ENCODE results near the gene MYH3. TPM values are rescaled to one million over a fixed set of nuclear protein-coding genes. Genes with fewer than 3 reads are reported as not detected.

MYH3 gene
- total RNA-seq, 4 donors from 2014 or later: 3.3 to 5.4 (median 3.5) TPM

- intact Hi-C loops (cut with DNase I): no loop called here
- TF ChIP-seq POLR2A (IDR thresholded peaks at IDR 0.05): no peak
- no peak for TF ChIP-seq CTCF (IDR thresholded peaks at IDR 0.05)
- no peaks in the 10 kb centered on the region for H3K9me3 ChIP-seq
- H3K27ac ChIP-seq: no peak overlapping the region
- 84 to 86% methylated on average over 8 of the region's 8 CpGs for WGBS, 2 donors
- H3K4me3 ChIP-seq (replicated peaks in 1 of 3): no peak overlapping the region
- H3K27me3 ChIP-seq: peaks cover 4% of the 10 kb centered on the region
- H3K36me3 ChIP-seq: no peaks in the 10 kb centered on the region
- DNase-seq: no peak
- no peaks in the 10 kb centered on the region for H3K4me1 ChIP-seq
Observed at GRCh38 chr17:10604521-10604920, 52.6 kb downstream of the MYH3 start.

GRCh38 chr17:10603931-10604330 lies 53.2 kb downstream of the MYH3 start:
- intact Hi-C loops (cut with DNase I): no loop called here

GRCh38 chr17:10600571-10600970 lies 56.5 kb downstream of the MYH3 start:
- Histone ChIP-seq H3K4me3 (replicated peaks in 1 of 3) (no peak overlapping the region), H3K27ac (no peak overlapping the region), H3K9me3 (no peaks in the 10 kb centered on the region), H3K4me1 (no peaks in the 10 kb centered on the region), H3K27me3 (no peaks in the 10 kb centered on the region), H3K36me3 (no peaks in the 10 kb centered on the region)
- no peak for DNase-seq
- WGBS, 2 donors: 64 to 67% methylated on average over 5 of the region's 5 CpGs
- TF ChIP-seq CTCF (IDR thresholded peaks at IDR 0.05) (no peak), POLR2A (IDR thresholded peaks at IDR 0.05) (no peak)
- intact Hi-C loops (cut with DNase I): no loop called here

More at GRCh38 chr17:10603931-10604330, 53.2 kb downstream of the MYH3 start:
- Histone ChIP-seq H3K27me3 (peaks cover 4% of the 10 kb centered on the region), H3K9me3 (no peaks in the 10 kb centered on the region), H3K36me3 (no peaks in the 10 kb centered on the region), H3K4me3 (replicated peaks in 1 of 3) (no peak overlapping the region), H3K4me1 (no peaks in the 10 kb centered on the region), H3K27ac (no peak overlapping the region)
- DNase-seq: no peak
- WGBS, 2 donors: 61 to 68% methylated on average over 3 of the region's 3 CpGs
- TF ChIP-seq CTCF (IDR thresholded peaks at IDR 0.05) (no peak), POLR2A (IDR thresholded peaks at IDR 0.05) (no peak)

- no peak for DNase-seq
- no peaks in the 10 kb centered on the region for H3K27me3 ChIP-seq
- no peaks in the 10 kb centered on the region for H3K4me1 ChIP-seq
- no peak overlapping the region for H3K4me3 ChIP-seq (replicated peaks in 1 of 3)
- WGBS, 2 donors: 48 to 82% methylated on average over 2 of the region's 2 CpGs
- intact Hi-C loops (cut with DNase I): no loop called here
- no peaks in the 10 kb centered on the region for H3K9me3 ChIP-seq
- TF ChIP-seq CTCF (IDR thresholded peaks at IDR 0.05): no peak
- TF ChIP-seq POLR2A (IDR thresholded peaks at IDR 0.05): no peak
- H3K36me3 ChIP-seq: no peaks in the 10 kb centered on the region
- no peak overlapping the region for H3K27ac ChIP-seq
Observed at GRCh38 chr17:10598621-10599020, 58.5 kb downstream of the MYH3 start.

GRCh38 chr17:10589553-10590145 lies 67.5 kb downstream of the MYH3 start:
- no peaks in the 10 kb centered on the region for H3K9me3 ChIP-seq
- intact Hi-C loops (cut with DNase I): no loop called here
- H3K4me3 ChIP-seq (replicated peaks in 1 of 3): no peak overlapping the region
- no peak for DNase-seq
- no peaks in the 10 kb centered on the region for H3K36me3 ChIP-seq
- WGBS, 2 donors: 90 to 91% methylated on average over 8 of the region's 8 CpGs
- no peaks in the 10 kb centered on the region for H3K27me3 ChIP-seq
- TF ChIP-seq CTCF (IDR thresholded peaks at IDR 0.05): no peak
- no peak for TF ChIP-seq POLR2A (IDR thresholded peaks at IDR 0.05)
- no peaks in the 10 kb centered on the region for H3K4me1 ChIP-seq
- H3K27ac ChIP-seq: no peak overlapping the region

Data from thyroid gland (tissue), 4 donors.